Measurements from ENCODE around the gene EYS. TPM values are rescaled to one million over a fixed set of nuclear protein-coding genes. Genes with fewer than 3 reads are reported as not detected.

EYS gene
- total RNA-seq, 2 donors from 2014 or later = not detected

DNA sequence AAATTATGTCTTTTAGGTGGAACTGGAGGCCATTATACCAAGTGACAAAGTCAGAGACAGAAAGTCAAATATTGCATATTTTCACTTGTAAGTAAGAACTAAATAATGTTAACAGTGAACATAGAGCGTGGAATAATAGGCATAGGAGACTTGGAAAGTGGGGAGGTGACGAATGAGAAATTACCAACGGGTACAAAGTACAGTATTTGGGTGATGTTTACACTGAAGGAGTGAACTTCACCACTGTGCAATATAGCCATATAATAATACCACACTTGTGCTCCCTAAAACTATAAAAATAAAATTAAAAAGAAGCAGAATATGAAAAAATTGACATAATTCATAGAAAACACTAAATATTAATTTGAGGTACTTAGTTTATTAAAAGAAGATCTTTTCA is 14.9 kb downstream of the EYS start:
- no peaks in the 10 kb centered on the region for H3K36me3 ChIP-seq
- no peak for DNase-seq (ENCODE audit: low spot score)
- no peak overlapping the region for H3K27ac ChIP-seq
- no peaks in the 10 kb centered on the region for H3K27me3 ChIP-seq
- no peak overlapping the region for H3K4me3 ChIP-seq
- H3K4me1 ChIP-seq = no peaks in the 10 kb centered on the region
- H3K9me3 ChIP-seq = no peaks in the 10 kb centered on the region
- TF ChIP-seq, protein P1, sequence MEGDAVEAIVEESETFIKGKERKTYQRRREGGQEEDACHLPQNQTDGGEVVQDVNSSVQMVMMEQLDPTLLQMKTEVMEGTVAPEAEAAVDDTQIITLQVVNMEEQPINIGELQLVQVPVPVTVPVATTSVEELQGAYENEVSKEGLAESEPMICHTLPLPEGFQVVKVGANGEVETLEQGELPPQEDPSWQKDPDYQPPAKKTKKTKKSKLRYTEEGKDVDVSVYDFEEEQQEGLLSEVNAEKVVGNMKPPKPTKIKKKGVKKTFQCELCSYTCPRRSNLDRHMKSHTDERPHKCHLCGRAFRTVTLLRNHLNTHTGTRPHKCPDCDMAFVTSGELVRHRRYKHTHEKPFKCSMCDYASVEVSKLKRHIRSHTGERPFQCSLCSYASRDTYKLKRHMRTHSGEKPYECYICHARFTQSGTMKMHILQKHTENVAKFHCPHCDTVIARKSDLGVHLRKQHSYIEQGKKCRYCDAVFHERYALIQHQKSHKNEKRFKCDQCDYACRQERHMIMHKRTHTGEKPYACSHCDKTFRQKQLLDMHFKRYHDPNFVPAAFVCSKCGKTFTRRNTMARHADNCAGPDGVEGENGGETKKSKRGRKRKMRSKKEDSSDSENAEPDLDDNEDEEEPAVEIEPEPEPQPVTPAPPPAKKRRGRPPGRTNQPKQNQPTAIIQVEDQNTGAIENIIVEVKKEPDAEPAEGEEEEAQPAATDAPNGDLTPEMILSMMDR (IDR thresholded peaks at IDR 0.05) = no peak

DNA sequence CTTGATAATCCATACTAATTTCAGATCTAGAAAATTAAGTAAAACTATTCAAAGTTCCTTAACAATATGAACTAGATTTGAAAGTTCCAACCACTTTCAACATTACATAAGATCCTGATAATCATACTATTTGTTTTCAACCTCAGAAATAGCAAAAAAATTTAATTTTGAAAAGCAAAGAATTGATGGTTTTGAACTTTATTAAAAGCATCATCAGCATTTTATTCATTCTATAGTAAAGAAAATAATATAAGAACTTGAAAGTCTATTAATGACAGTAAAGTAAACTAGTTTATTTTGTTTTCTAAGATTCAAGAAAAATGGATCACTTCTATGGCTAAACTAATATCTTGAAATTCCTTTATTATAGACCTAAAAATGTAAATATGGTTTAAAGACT is 26.8 kb downstream of the EYS start:
- Histone ChIP-seq H3K27me3 (no peaks in the 10 kb centered on the region), H3K4me1 (no peaks in the 10 kb centered on the region), H3K9me3 (peaks cover 0 to 6% of the 10 kb centered on the region in 2 donors), H3K27ac (no peak overlapping the region), H3K4me3 (no peak overlapping the region), H3K36me3 (no peaks in the 10 kb centered on the region)
- DNase-seq (ENCODE audit: low spot score) = no peak
- TF ChIP-seq, protein P1 (IDR thresholded peaks at IDR 0.05) = no peak

DNA sequence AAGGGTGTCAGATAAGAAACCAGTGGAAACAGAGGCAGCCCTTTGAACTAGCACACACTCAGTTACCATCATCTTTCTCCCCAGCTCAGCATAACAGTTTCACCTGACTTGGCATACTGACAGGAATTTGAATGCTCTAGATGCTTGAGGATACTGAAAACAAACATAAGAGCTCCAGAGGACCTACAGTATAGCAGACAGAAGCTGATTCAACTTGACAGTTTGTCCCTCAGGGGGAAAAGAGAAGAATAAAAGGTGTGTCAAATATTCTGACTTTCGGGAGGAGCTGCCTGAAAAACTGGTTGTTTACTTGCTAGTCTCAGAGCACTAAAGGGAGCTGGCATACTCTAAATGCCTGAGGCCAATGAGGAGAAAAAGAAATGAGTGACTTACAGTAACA is 35.1 kb downstream of the EYS start:
- H3K27ac ChIP-seq = no peak overlapping the region
- DNase-seq (ENCODE audit: low spot score) = no peak
- TF ChIP-seq, protein P1 (IDR thresholded peaks at IDR 0.05) = no peak

DNA sequence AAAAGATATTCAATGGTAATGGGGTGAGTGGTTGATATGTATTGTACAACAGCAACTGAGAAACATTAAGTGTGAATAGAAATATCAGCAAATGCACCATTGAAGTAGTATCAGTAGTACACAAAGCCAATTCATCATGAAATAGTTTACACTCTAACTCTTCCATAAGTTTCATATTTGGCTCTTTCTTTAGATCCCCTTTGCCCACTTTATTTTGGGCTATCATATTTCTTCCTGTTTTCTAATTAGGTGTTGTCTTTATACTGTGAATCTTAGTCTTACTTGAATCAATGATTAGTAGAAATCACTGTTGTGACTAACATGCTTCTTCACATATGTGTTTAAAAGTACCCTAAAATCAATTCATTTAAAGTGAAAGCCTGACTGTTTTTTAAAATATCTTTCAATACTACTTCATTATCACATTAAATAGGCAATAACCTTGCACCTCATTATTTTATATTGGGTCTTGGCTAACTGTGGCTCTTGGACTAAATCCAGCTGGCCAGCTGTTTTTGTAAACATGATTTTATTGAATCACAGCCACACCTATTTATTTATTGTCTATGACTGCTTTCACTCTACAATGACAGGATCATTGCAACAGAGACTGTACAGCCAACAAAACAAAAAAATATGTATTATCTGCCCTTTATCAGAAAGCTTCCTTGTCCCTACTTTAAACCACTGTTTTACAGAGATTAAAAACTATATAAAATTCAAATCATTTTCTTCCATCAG is 38.9 kb downstream of the EYS start:
- Histone ChIP-seq H3K4me1 (no peaks in the 10 kb centered on the region), H3K9me3 (no peaks in the 10 kb centered on the region), H3K4me3 (no peak overlapping the region), H3K27ac (no peak overlapping the region), H3K27me3 (no peaks in the 10 kb centered on the region), H3K36me3 (no peaks in the 10 kb centered on the region)
- no peak for DNase-seq (ENCODE audit: low spot score)
- TF ChIP-seq, protein P1 (IDR thresholded peaks at IDR 0.05) = no peak

More for the DNA sequence above, 35.1 kb downstream of the EYS start:
- H3K4me3 ChIP-seq = no peak overlapping the region
- no peaks in the 10 kb centered on the region for H3K36me3 ChIP-seq
- H3K4me1 ChIP-seq = no peaks in the 10 kb centered on the region
- H3K9me3 ChIP-seq = peaks cover 0 to 19% of the 10 kb centered on the region in 2 donors
- no peaks in the 10 kb centered on the region for H3K27me3 ChIP-seq

DNA sequence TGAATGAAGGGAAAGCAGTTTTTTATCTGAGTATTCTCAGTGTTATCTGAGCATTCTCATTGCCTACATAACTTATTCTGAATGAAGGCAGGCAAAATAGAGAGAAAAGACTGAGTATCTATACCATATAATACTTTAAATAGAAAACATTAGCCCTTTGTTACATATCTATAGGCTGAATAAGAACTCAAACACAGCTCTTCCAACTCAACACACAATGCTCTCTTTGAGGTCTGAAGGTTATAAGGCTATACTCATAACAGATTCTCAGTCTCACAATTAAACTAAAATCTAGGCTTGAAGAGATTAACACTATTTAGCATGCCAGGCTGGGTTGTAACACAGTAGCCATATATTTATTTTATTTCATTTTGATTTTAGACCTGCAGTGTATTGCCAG is 56.9 kb downstream of the EYS start:
- TF ChIP-seq, protein P1 (IDR thresholded peaks at IDR 0.05) = no peak
- no peaks in the 10 kb centered on the region for H3K4me1 ChIP-seq
- no peaks in the 10 kb centered on the region for H3K27me3 ChIP-seq
- no peaks in the 10 kb centered on the region for H3K36me3 ChIP-seq
- H3K27ac ChIP-seq = no peak overlapping the region
- no peak overlapping the region for H3K4me3 ChIP-seq
- no peaks in the 10 kb centered on the region for H3K9me3 ChIP-seq
- no peak for DNase-seq (ENCODE audit: low spot score)

DNA sequence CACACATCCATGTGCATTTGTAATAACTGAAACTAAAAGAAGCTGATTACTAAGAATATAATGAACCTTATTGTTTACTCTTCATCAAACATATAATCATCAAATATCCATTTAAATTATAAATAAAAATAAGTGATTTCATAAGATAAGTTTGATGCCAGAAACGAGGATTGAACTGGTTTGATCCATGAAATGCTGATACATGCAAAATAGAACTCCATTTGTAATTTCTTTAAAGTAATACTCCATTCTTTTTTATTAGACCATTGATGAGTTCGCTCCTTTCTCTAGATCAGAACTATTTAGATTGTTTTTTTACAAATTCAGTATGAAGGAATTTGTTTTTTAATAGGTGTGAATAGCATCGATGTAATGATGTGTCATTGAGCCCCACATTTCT is 57.6 kb downstream of the EYS start:
- H3K36me3 ChIP-seq = no peaks in the 10 kb centered on the region
- no peak overlapping the region for H3K27ac ChIP-seq
- H3K27me3 ChIP-seq = no peaks in the 10 kb centered on the region
- no peak for DNase-seq (ENCODE audit: low spot score)
- TF ChIP-seq, protein P1 (IDR thresholded peaks at IDR 0.05) = no peak
- H3K4me1 ChIP-seq = no peaks in the 10 kb centered on the region
- H3K4me3 ChIP-seq = no peak overlapping the region
- no peaks in the 10 kb centered on the region for H3K9me3 ChIP-seq

Data from right atrium auricular region (tissue), 2 donors.